Gastroesophageal sphincter (tissue), 3 donors: Measurements from ENCODE around the gene IER5L.

Experiments
- POLR2AphosphoS5 ChIP-seq: sonication (generic); formaldehyde crosslinking; IDR thresholded peaks from one replicate; pipeline ENCODE4 v1.6.1; 2017; ENCODE audit warnings: antibody characterized with exemption
- TF ChIP-seq, protein P1 (sequence below), 4 experiments: fragments of 200-600 bp in 2 of 4; fragments of 450-650 bp in 2 of 4; sonication (generic) in 1 of 4; IDR thresholded peaks; one replicate each; pipeline ENCODE4 v1.5.1; 2017 to 2019; ENCODE audit warnings: antibody characterized with exemption in 4 of 4, mild to moderate bottlenecking in 2 of 4, moderate library complexity in 2 of 4

DNA sequence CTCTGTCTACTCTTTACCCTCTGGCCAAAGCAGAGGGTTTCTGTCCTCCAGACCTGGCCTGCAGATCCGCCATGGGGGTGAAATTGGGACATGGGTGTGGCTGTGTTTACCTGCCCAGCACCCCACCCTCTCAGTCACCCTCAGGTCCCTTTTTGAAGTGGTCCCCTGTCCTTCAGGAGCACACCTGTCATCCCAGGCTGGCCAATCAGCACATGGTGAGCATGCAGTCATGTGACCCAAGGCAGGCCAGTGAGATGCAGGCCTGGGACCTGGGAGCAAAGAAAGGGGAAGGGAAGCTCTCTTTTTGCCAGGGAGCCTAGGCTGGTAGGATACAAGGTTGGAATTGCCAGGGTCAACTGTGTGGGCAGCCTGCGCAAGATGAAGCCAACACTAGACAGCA lies 28.3 kb upstream of the IER5L start:
- TF ChIP-seq, protein P1, sequence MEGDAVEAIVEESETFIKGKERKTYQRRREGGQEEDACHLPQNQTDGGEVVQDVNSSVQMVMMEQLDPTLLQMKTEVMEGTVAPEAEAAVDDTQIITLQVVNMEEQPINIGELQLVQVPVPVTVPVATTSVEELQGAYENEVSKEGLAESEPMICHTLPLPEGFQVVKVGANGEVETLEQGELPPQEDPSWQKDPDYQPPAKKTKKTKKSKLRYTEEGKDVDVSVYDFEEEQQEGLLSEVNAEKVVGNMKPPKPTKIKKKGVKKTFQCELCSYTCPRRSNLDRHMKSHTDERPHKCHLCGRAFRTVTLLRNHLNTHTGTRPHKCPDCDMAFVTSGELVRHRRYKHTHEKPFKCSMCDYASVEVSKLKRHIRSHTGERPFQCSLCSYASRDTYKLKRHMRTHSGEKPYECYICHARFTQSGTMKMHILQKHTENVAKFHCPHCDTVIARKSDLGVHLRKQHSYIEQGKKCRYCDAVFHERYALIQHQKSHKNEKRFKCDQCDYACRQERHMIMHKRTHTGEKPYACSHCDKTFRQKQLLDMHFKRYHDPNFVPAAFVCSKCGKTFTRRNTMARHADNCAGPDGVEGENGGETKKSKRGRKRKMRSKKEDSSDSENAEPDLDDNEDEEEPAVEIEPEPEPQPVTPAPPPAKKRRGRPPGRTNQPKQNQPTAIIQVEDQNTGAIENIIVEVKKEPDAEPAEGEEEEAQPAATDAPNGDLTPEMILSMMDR (IDR thresholded peaks at IDR 0.05), result no peak
- no peak for TF ChIP-seq POLR2AphosphoS5
